ENCODE results near the gene GPS2. TPM values are rescaled to one million over a fixed set of nuclear protein-coding genes. Genes with fewer than 3 reads are reported as not detected.

The GPS2 gene
- total RNA-seq, 1 donor from 2014 or later, result 42.1 TPM

GRCh38 chr17:7313890-7314718, 1.1 kb downstream of the GPS2 start:
- DNase-seq (ENCODE audit: low spot score in 2 of 2, unreplicated experiment in 2 of 2), result no peak
- H3K36me3 Mint-ChIP-seq, result peaks cover 39% of the 10 kb centered on the region
- no peaks in the 10 kb centered on the region for H3K27me3 Mint-ChIP-seq (ENCODE audit: low read depth)
- H3K27ac Mint-ChIP-seq, result peak overlapping the region; percentile 85
- no peaks in the 10 kb centered on the region for H3K9me3 Mint-ChIP-seq
- H3K4me1 Mint-ChIP-seq, result peaks cover 26% of the 10 kb centered on the region
- no peak for TF ChIP-seq CTCF (IDR thresholded peaks at IDR 0.05; ENCODE audit: unreplicated experiment)
- H3K4me3 Mint-ChIP-seq, result peak overlapping the region; percentile 77

DNA sequence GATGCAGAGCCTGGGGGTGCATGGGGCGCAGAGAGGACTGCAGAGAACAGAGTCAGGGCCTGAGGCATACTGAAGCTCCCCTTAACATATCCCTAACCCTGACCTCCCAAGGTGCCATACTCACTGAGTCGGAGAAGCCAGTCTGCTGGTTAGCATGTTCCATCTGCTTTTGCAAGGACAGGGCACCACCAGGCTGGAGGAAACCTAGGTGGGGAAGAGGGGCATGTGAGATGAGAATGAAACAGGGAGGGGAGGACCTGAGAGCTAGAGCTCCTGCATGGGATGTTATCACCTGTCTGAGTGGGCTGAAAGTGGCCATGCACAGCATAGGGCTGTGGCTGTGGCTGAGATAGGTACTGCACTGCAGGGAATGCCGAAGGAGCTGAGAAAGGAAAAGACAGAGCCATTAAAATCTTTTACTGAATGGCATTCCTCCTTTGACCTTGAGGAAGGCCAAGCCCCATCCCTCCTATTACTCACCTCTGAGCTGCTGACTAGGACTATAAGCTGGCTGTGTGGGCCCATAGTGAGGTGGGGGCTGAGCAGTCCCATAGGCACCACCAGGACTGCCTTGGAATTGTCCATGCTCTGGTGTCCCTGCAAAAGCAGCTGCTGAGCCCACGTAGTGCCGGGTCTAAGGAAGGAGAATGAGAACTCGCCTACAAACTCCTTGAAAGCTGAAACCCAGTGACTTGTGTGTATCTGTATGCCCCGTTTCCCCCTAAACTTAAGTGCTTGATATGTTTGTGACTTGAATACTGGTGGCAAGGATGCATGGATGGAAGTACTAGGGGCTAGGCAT, 1.9 kb downstream of the GPS2 start:
- Mint-ChIP-seq H3K27me3 (ENCODE audit: low read depth) (no peaks in the 10 kb centered on the region), H3K36me3 (peaks cover 35% of the 10 kb centered on the region), H3K9me3 (no peaks in the 10 kb centered on the region), H3K27ac (peak overlapping the region; percentile 16), H3K4me3 (peak overlapping the region; percentile 30), H3K4me1 (peaks cover 32% of the 10 kb centered on the region)
- no peak for TF ChIP-seq CTCF (IDR thresholded peaks at IDR 0.05; ENCODE audit: unreplicated experiment)
- DNase-seq (ENCODE audit: low spot score in 2 of 2, unreplicated experiment in 2 of 2), result no peak

DNA sequence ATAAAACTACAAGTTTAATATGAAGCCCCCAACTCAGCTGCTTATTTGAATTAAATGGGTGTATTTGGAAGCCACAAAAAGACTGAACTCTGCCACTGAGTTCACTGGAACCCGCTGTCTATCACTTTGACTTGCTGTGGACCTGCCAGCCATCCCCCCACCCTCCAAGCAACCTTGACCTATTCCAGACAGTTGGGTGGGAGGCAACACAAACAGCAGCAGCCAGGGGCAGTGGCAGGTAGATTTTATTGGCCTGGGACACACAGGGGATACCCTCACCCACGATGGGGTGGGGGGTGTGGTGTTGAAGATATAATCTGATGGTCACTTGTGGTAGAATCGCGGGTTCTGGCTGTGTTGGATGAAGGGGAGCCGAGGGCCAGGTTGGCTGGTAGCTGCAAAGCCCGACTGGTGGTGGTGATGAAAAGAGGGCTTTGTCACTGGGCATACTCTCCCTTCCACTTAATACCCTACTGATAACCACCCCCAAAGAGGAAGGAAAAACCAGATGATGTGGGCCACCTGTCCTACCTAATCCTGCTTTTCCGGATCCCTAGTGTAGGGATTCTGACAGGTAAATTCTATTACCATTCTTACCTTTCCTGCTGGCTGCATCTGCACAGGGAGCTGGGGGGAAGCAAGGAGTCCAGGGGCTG, 2.6 kb downstream of the GPS2 start:
- Mint-ChIP-seq H3K4me3 (no peak overlapping the region), H3K27ac (peak overlapping the region; percentile 16), H3K27me3 (ENCODE audit: low read depth) (no peaks in the 10 kb centered on the region), H3K9me3 (no peaks in the 10 kb centered on the region), H3K36me3 (peaks cover 31% of the 10 kb centered on the region), H3K4me1 (peaks cover 32% of the 10 kb centered on the region)
- DNase-seq (ENCODE audit: low spot score in 2 of 2, unreplicated experiment in 2 of 2), result no peak
- TF ChIP-seq CTCF (IDR thresholded peaks at IDR 0.05; ENCODE audit: unreplicated experiment), result no peak

DNA sequence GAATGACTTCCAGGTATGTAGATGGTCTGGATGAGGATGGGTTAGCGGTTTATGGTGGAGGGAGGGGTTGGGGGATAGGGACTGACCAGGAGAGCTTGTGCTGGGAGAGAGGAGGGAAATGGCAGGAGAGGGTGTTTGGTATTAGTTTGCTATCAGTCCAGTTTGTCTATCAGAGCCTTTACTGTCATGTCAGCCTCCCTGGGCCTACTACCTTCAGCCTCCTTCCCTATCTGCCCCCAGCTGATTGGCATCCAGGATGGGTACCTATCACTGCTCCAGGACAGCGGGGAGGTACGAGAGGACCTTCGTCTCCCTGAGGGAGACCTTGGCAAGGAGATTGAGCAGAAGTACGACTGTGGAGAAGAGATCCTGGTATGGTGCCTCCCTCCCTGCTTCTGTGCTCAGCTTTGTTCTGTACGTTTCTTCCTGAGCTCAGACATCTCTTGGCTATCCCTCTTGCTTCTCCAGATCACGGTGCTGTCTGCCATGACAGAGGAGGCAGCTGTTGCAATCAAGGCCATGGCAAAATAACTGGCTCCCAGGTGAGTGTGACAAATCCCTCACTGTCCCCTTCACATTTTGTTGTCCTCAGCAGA, 4.0 kb downstream of the GPS2 start:
- Mint-ChIP-seq H3K27ac (no peak overlapping the region), H3K36me3 (peaks cover 29% of the 10 kb centered on the region), H3K9me3 (no peaks in the 10 kb centered on the region), H3K27me3 (ENCODE audit: low read depth) (no peaks in the 10 kb centered on the region), H3K4me1 (peaks cover 34% of the 10 kb centered on the region), H3K4me3 (no peak overlapping the region)
- DNase-seq (ENCODE audit: low spot score in 2 of 2, unreplicated experiment in 2 of 2), result no peak
- no peak for TF ChIP-seq CTCF (IDR thresholded peaks at IDR 0.05; ENCODE audit: unreplicated experiment)

DNA sequence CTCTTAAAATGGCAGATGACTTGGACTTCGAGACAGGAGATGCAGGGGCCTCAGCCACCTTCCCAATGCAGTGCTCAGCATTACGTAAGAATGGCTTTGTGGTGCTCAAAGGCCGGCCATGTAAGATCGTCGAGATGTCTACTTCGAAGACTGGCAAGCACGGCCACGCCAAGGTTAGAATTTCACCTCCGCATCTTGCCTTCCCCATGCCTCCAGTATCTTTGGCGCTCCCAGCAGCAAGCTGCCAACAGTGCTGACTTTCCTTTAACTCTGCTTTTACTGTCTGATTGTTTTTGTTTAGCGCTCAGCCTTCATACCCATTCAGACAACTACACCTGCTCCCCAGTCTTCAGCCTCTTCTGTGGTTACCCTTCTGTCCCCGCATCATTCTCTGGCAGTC, 5.5 kb downstream of the GPS2 start:
- no peak for TF ChIP-seq CTCF (IDR thresholded peaks at IDR 0.05; ENCODE audit: unreplicated experiment)
- Mint-ChIP-seq H3K27me3 (ENCODE audit: low read depth) (no peaks in the 10 kb centered on the region), H3K4me1 (peaks cover 32% of the 10 kb centered on the region), H3K36me3 (peaks cover 29% of the 10 kb centered on the region), H3K4me3 (peak overlapping the region; percentile 75), H3K9me3 (no peaks in the 10 kb centered on the region), H3K27ac (peak overlapping the region; percentile 94)
- no peak for DNase-seq (ENCODE audit: low spot score in 2 of 2, unreplicated experiment in 2 of 2)

All from mesothelial cell of epicardium (in vitro differentiated cells).